Motor neuron (in vitro differentiated cells): ENCODE measurements around the gene UNK. TPM values are rescaled to one million over a fixed set of nuclear protein-coding genes. Genes with fewer than 3 reads are reported as not detected.
A peak's percentile ranks its signal among the peaks of the same experiment; 100 is the strongest.

ENCODE experiments used
- ATAC-seq, 8 experiments: fragments of 200-7000 bp; cut with Tn5 transposase; replicated peaks in 6 of 8; 2 replicates each; pipeline ENCODE4 v1.8.0; 2021; ENCODE audit warnings: mild to moderate bottlenecking in 8 of 8, moderate library complexity in 8 of 8
- H3K27ac ChIP-seq, 2 donors: fragments of 250-450 bp; sonication (Bioruptor Pico); 2 replicates each; pipeline ENCODE4 v1.9.0; 2021; ENCODE audit warnings: antibody characterized with exemption in 2 of 2, mild to moderate bottlenecking in 2 of 2, moderate library complexity in 1 of 2
- H3K4me1 ChIP-seq, 2 donors: fragments of 250-450 bp; sonication (Bioruptor Pico); replicated peaks in 1 of 2; 2 replicates each; pipeline ENCODE4 v1.6.1; 2021; ENCODE audit warnings: antibody characterized with exemption in 2 of 2, mild to moderate bottlenecking in 2 of 2, moderate library complexity in 1 of 2
- H3K4me3 ChIP-seq, 5 donors: fragments of 250-450 bp; sonication (Bioruptor Pico); 2 replicates each; pipeline ENCODE4 v1.9.0; 2021; ENCODE audit warnings: antibody characterized with exemption in 5 of 5, mild to moderate bottlenecking in 5 of 5, moderate library complexity in 4 of 5
- WGBS, 10 experiments: fragments of 450-650 bp; shearing (Covaris generic); methylation state at CpG; one replicate each; pipeline ENCODE4 v1.0.0; 2022; 5-methylcytosine and 5-hydroxymethylcytosine counted together
- in situ Hi-C, 9 experiments: fragments of 400-800 bp; cut with MboI; loops; one replicate each; pipeline ENCODE4 v1.15.0; 2021; ENCODE audit warnings: low sequenced_read_pairs in 9 of 9, low pct_unique_long_range_greater_than_20kb in 2 of 9; ENCODE audit not compliant: unreplicated experiment in 9 of 9
- total RNA-seq, 8 experiments: library from RNA; unstranded; fragments of 300-600 nt; gene quantifications; 2 replicates each; pipeline versions ENCODE4 v1.2.3 to v1.2.4, GENCODE V29; 2022

Gene UNK
- total RNA-seq, 8 experiments from 2014 or later, result 14.6 to 38.2 (median 20.0) TPM

DNA sequence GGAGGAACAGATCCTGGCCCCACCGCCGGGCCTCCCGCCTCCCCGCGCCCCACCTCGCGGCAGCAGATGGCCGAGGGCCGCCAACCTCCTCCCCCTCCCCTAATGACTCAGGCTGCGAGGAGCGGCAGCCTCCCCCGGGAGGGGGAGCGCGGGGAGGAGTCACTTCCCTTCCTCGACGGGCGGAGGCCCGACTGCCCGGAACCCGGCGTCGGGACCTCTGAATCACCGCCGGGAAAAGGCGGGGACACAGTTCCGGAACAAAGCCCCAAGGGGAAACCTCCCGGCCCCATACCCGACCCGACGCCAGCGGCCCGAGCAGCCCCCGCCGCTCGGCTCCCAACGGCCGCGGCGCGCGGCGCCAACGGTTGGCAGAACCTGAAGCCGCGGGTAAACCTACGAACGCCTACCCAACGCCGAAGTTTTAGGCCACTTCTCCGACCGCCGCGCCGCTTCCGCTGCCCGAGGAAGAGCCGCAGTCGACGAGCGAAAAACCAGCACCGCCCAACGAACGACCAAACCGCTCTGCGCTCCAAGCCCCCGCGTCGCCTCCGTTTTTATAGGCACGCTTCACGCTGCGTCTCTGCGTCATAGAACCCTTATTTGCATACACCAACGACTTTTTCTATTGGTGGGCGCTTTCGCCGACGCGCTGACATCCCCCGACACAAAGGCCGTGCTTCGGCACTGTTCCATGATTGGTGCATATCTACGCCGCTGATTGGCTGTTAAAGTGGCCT, 5.2 kb upstream of the UNK start:
- in situ Hi-C loops, result no loop called here
- ATAC-seq, result peak; percentile 36 to 81 (median 78)
- 0 to 3% (median 0%) methylated on average over 1 to 39 of the region's 84 CpGs; no CpG with 5 or more reads in 4 of the 10 experiments for WGBS, 10 experiments
- peaks cover 21 to 22% of the 10 kb centered on the region in 2 donors for H3K4me1 ChIP-seq
- peak overlapping the region; percentile 87 to 99 (median 91) for H3K4me3 ChIP-seq
- H3K27ac ChIP-seq, result peak overlapping the region; percentile 79 to 91

DNA sequence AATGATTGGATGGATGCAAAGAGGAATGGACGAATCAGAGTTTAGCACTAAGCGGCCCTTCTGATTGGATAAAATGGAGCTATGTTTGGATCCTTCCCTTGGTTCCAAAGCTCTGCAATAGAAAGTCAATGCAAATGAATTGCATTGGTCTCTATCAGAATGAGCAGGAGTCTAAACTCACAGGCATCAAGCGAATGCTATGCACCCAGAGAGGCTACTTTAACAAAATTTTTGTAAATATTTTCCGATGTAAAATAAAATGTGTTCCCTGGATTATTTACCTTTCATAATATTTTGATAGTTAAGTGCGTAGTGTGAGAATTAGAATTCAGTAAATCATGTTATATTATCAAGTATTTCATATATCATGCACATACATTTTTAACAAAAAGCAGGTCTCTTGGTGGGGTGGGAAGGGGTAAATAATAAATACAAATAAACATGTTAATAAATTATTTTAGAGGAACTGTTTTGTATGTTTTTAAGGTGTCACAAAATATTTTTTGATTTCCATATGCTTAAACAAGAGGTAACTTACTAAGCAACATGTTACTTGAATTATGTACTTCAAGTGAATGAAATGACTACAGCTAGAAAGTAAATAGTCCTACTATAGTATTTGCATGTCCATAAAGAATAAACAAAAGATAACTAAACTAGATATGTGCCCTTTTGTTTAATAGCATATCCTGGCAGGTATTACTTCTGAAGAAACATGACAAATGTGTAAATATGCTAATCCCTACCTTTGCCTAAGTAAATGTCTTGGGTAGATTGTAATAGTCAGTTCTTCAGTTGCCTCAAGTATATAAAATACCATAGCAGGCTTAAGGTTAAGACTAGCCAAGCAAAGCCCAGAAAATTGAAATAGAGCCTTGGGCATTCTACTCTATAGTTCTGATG, 4.4 kb upstream of the UNK start:
- peak overlapping the region in 2 of 5 donors; percentile 2 to 5 for H3K4me3 ChIP-seq
- H3K4me1 ChIP-seq, result peaks cover 22 to 24% of the 10 kb centered on the region in 2 donors
- in situ Hi-C loops, result no loop called here
- no peak for ATAC-seq
- WGBS, 10 experiments, result 7 to 42% (median 24%) methylated on average over 2 to 5 of the region's 5 CpGs
- H3K27ac ChIP-seq, result no peak overlapping the region

DNA sequence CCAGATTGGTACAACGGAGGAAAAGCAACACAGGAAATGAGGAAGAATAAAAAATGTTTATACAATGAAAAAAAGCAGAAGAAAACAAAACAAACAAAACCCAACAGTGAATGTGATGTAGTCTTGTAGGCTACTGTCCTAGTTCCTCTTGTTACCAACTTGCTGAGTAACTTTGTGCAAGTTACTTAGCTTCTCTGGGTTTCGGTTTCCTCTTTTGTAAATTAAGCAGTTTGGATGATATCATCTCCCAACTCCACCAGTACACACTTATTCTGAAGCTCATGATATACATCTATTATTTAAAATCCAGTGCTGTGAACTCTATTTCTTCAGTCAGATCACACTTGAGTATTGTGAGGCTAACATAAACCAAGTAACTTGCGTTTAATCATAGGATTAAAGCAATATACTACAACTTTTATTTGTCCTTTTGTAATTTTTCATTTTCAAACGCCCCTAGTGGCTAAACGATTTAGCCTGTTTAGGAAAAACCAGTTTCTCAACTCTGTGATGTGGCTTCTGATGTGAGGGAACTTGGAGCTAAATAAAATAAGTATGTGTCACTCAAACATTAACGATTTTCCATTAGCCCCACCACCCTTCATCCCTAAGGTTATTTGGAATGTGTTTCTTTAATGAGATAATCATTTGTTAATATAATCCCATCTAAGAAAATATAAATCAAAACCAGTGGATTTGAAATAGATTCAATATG, 1.4 kb upstream of the UNK start:
- H3K4me1 ChIP-seq, result peaks cover 32 to 35% of the 10 kb centered on the region in 2 donors
- in situ Hi-C loops, result no loop called here
- peak overlapping the region in 1 of 2 donors; percentile 100 for H3K27ac ChIP-seq
- ATAC-seq, result no peak
- 7 to 91% (median 55%) methylated on average over 1 to 6 of the region's 6 CpGs for WGBS, 10 experiments
- no peak overlapping the region for H3K4me3 ChIP-seq

DNA sequence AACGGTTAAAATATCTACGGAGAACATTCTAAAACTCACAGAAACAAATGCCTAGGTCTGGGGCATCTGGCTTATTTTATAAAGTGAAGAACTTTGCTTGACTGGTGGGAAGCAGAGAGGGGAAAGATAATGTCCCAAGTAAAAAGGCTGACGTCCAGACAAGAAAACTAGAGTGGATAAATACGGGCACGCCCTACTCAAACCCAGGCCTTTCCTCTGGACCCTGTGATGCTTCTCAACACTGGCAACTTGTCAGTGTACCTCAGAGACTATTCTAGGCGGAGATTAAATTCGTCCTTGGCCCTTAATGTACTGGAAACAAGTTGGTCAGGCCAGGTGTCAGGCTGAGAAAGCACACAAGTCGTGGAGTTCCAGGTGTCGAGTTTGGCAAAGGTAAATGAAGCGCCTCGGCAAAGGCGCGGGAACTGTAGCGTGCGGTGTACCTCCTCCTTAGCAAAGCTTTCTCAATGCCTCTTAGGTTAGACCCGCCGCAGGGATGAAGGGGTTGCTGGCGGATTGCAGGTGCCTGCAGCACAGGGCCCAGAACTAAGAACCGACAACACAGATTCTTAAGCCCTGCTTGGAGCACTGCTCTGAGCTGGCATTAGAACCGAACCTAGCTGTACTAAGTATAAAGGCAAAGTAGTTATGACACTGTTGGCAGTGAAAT, 668 bp upstream of the UNK start:
- WGBS, 10 experiments, result 4 to 90% (median 60%) methylated on average over 1 to 20 of the region's 20 CpGs
- H3K4me1 ChIP-seq, result peaks cover 32 to 35% of the 10 kb centered on the region in 2 donors
- ATAC-seq, result peak in 5 of 8 experiments; percentile 0 to 3 (median 2)
- H3K4me3 ChIP-seq, result peak overlapping the region; percentile 27 to 77 (median 64)
- in situ Hi-C loops, result no loop called here
- H3K27ac ChIP-seq, result peak overlapping the region; percentile 98 to 100

DNA sequence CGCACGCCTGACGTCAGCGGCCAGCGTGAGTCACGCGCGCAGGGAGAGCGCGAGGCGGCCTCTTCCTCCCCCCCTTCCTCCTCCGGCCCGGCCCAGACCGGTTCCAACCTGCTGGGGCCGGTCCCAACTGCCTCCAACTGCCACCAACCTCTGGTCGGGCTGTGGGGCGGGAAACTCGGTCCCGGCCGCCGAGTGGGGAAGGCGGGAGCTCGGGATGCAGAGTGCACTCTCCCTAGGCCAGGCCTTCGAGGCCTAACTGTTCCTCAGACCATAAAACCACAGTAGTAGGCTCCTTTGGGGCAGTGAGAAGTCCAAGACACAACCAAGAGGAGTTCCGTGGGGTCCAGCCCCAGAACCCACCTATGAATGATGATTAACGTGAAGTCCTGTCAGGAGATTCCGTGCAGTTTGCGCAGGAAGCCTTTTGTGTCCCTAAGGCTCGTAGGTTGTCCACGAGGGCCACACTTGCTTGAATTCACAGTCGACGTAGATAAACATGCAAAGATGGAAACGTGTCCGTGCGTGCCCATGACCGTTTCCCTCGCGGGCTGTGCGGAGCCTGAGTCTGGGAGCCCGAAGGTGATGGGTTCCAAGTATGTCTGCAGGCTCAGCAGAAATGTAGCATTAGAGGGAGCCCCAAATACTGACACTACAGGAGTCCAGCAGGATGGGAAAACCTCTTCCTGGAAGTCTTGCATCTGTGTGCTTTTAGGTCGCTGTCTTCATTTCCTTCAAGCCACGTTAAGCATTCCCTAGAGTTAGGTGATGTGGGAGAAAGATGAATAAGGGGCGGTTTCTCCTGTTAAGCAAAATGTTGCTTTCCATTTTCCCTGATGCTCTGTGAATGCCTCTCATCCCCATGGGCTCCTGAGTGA, 647 bp downstream of the UNK start:
- in situ Hi-C loops, result no loop called here
- H3K27ac ChIP-seq, result peak overlapping the region; percentile 98 to 100
- WGBS, 10 experiments, result 0 to 80% (median 2%) methylated on average over 1 to 12 of the region's 43 CpGs; no CpG with 5 or more reads in 3 of the 10 experiments
- ATAC-seq, result peak; percentile 79 to 88 (median 82)
- H3K4me3 ChIP-seq, result peak overlapping the region; percentile 46 to 77 (median 66)
- H3K4me1 ChIP-seq, result peaks cover 32 to 35% of the 10 kb centered on the region in 2 donors

DNA sequence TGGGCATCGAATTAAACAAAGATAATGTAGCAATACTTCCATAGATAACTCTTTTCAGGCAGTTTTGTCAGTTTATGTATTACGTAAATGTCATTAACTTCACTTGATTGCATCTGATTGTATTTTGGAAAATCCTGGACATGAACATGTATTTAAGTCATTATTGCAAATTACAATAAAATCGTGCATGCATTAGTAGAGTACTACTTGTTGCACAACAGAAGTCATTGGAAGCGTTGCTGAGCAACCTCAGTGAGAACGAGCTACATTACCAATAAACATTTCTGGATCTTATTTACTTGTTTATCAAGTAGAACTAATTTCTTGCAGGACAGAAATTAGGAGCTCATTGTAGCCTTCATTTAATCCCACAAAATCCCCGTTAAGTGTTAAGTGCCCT, 6.6 kb downstream of the UNK start:
- H3K4me3 ChIP-seq, result no peak overlapping the region
- no peak overlapping the region for H3K27ac ChIP-seq
- H3K4me1 ChIP-seq, result peaks cover 12 to 13% of the 10 kb centered on the region in 2 donors
- ATAC-seq, result no peak
- in situ Hi-C loops, result no loop called here
- WGBS, 10 experiments, result 40 to 100% (median 92%) methylated on average over 1 to 6 of the region's 6 CpGs

DNA sequence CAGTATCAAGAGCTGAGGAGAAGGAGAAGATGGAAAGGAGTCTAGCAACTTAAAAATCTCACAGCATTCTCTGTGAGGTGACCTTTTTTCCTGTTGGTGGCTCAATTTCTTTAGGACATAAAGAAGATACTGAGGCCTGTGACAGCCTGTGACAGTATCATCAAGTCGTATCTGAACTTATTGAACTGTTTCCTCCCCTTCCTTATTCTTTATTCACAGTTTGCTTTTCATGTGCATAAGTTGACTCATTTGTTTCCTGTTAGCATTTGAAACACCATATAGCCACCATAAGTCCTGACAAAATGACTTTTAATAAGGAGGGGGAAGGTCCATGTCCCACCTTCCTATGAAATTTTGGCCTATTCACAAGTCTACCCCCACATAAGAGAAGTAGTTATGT, 8.9 kb downstream of the UNK start:
- H3K4me1 ChIP-seq, result no peaks in the 10 kb centered on the region
- H3K4me3 ChIP-seq, result no peak overlapping the region
- WGBS, 10 experiments, result 0 to 100% (median 75%) methylated on average over 1 of the region's 1 CpG; no CpG with 5 or more reads in 1 of the 10 experiments
- H3K27ac ChIP-seq, result no peak overlapping the region
- ATAC-seq, result peak in 2 of 8 experiments; percentile 65 to 80
- in situ Hi-C loops, result no loop called here

DNA sequence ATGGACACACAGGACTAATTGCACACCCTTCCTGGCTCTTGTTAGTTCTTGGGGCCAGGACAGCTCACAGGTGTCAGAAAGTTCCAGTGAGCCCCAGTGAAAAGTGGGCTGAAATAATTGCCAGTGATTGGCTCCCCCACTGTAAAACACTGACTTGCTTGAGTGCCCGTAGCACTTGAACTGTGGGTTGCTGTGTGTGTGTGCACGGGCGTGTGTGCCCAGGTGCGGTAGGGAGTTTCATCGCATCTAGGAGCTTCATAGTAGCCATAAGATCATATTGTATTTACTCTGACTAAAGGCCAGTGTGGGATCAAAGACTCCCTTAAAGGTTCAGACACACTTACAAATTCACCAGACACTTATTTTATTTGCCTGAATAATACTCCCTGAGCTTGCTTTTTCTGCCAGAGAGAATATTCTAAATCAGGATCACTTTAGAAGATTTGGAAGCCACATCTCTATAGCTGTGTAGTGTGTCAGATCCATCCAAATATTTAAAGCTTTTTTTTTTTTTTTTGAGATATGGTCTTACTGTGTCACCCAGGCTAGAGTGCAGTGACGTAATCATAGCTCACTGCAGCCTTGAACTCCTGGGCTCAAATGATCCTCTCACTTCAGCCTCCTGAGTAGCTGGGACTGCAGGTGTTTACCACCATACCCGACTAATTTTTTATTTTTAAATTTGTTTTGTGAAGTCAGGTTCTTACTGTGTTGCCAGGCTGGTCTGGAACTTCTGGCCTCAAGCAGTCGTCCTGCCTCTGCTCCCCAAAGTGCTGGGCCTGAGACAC, 11.4 kb downstream of the UNK start:
- Histone ChIP-seq H3K27ac (no peak overlapping the region), H3K4me1 (no peaks in the 10 kb centered on the region), H3K4me3 (no peak overlapping the region)
- in situ Hi-C loops, result no loop called here
- ATAC-seq, result no peak
- WGBS, 10 experiments, result 80 to 100% (median 92%) methylated on average over 1 to 7 of the region's 8 CpGs; no CpG with 5 or more reads in 2 of the 10 experiments

DNA sequence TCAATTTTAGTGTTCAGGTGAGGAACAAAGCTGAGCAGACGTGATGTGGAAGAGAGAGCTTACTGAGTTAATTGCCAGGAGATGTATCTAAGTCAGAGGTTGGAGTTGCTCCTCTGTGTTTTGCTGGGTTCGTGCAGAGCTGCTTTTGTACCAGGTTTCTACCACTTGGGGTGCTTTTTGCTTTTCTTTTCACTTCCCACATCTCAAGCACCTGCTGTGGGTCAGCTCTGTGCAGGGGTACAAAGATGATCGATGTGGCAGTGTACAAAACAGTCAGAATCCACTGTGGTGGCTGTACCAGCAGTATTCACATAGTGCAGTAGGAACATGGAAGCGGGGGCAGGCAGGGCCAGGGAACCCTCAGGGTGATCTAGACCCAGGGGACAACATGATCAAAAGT, 14.8 kb downstream of the UNK start:
- Histone ChIP-seq H3K4me3 (no peak overlapping the region), H3K27ac (no peak overlapping the region), H3K4me1 (peaks cover 0 to 3% of the 10 kb centered on the region in 2 donors)
- no peak for ATAC-seq
- 72 to 100% (median 100%) methylated on average over 1 to 2 of the region's 4 CpGs; no CpG with 5 or more reads in 7 of the 10 experiments for WGBS, 10 experiments
- in situ Hi-C loops, result no loop called here

DNA sequence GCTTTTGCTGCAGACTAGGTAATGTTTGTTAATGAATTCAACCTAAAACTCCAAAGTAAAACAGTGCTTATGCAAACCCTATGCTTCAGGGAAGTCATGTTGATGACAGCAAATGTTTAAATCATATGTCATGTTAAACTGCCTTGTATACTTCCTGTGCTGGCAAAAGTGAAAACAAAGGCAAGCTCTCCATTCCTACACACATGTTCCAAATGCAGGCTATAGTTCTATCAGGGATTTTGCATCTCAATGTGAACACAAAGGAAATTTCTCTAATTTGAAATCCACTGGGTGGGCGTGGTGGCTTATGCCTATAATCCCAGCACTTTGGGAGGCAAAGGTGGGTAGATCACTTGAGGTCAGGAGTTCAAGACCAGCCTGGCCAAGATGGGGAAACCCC, 19.3 kb downstream of the UNK start:
- 100% methylated on average over 1 of the region's 1 CpG; no CpG with 5 or more reads in 7 of the 10 experiments for WGBS, 10 experiments

More for the DNA sequence above, 19.3 kb downstream of the UNK start:
- ATAC-seq, result peak in 3 of 8 experiments; percentile 53 to 66 (median 57)
- Histone ChIP-seq H3K27ac (no peak overlapping the region), H3K4me3 (no peak overlapping the region), H3K4me1 (peaks cover 6 to 7% of the 10 kb centered on the region in 2 donors)
- in situ Hi-C loops, result no loop called here
